Dendritic cell treated with granulocyte-macrophage colony-stimulating factor and Interleukin-4, amounts not matched to agents 40 ng/mL and 50 ng/mL, for 4 days (primary cell): ENCODE results near the gene ABO.
A peak's percentile ranks its signal among the peaks of the same experiment; 100 is the strongest.
"Not testable (repeated sequence)": the region's sequence is repeated elsewhere in the genome, so short reads cannot be mapped to it uniquely, and the experiment has no call there.

Source experiments
- H3K27ac Mint-ChIP-seq: one replicate; pipeline ENCODE4 v1.8.0; 2022; ENCODE audit warnings: mild to moderate bottlenecking, mixed read lengths
- H3K27me3 Mint-ChIP-seq: one replicate; pipeline ENCODE4 v1.8.0; 2022; ENCODE audit warnings: mild to moderate bottlenecking, mixed read lengths
- H3K36me3 Mint-ChIP-seq: one replicate; pipeline ENCODE4 v1.8.0; 2022; ENCODE audit warnings: low read depth, mixed read lengths
- H3K4me1 Mint-ChIP-seq: one replicate; pipeline ENCODE4 v1.8.0; 2022; ENCODE audit warnings: low read depth, mixed read lengths
- H3K4me3 Mint-ChIP-seq: one replicate; pipeline ENCODE4 v1.8.0; 2022; ENCODE audit warnings: mild to moderate bottlenecking, moderate library complexity, mixed read lengths
- H3K9me3 Mint-ChIP-seq: one replicate; pipeline ENCODE4 v1.8.0; 2022; ENCODE audit warnings: mixed read lengths
- intact Hi-C: fragments of 100-400 bp; cut with micrococcal nuclease; formaldehyde crosslinking; loops from one replicate; pipeline ENCODE4 v1.15.0; 2022

ABO gene

DNA sequence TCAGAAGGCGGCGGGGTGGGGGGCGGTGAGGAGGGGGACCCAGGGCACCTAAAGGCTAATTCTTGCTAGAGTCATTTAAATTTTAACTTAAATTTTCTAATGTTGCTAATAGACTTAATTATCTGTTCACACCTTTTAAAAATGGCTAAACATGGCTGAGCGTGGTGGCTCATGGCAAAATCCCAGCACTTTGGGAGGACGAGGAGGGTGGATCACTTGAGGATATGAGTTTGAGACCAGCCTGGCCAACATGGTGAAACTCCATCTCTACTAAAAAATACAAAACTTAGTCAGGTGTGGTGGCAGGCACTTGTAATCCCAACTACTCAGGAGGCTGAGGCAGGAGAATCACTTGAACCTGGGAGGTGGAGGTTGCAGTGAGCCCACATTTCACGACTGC, 23.8 kb downstream of the ABO start:
- H3K27ac Mint-ChIP-seq, intact Hi-C loops, H3K27me3 Mint-ChIP-seq, H3K9me3 Mint-ChIP-seq, H3K36me3 Mint-ChIP-seq, H3K4me3 Mint-ChIP-seq, H3K4me1 Mint-ChIP-seq: not testable (repeated sequence)

DNA sequence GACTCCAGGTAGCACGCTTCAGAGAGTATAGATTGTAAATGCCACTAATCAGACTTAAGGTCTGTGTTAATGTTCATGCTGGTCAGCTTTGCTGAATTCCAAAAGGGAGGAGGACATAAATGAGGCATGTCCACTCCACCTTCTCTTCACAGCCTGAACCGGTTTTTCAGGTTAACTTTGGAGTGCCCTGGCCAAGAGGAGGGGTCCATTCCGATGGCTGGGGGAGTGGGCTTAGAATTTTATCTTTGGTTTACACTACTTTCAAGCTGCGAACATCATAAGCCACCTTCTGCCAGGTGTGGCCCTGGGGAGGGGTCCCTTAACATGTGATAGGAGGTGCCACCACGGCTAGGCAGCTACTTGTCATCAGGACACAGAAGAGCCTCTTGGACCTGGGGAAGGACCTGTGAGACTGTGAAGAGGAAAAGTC, 24.2 kb downstream of the ABO start:
- peaks cover 5% of the 10 kb centered on the region for H3K4me1 Mint-ChIP-seq

DNA sequence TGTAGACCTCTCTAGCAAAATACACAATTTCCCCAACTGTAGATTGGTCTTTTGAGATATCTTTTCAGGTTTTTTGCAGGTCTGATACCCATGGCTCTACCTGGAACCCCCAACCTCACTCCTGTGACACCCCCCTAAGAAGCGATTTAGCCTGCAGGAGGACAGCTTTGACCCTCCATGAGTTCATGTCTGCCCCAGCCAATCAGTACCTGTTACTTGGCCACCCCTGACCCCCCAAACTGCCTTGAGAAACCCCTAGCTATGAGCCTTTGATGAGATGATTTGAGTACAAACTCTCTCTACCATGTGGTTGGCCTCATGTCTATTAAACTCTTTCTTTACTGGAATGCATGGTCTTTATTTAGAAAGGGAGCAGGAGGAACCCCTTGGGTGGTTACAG, 25.7 kb downstream of the ABO start:
- peaks cover 4% of the 10 kb centered on the region for H3K27me3 Mint-ChIP-seq
- peaks cover 5% of the 10 kb centered on the region for H3K4me1 Mint-ChIP-seq
- no peak overlapping the region for H3K27ac Mint-ChIP-seq
- H3K9me3 Mint-ChIP-seq, result no peaks in the 10 kb centered on the region
- no peaks in the 10 kb centered on the region for H3K36me3 Mint-ChIP-seq
- no peak overlapping the region for H3K4me3 Mint-ChIP-seq
- intact Hi-C loops, result no loop called here

More for the DNA sequence above, 24.2 kb downstream of the ABO start:
- H3K36me3 Mint-ChIP-seq, result no peaks in the 10 kb centered on the region
- no peaks in the 10 kb centered on the region for H3K9me3 Mint-ChIP-seq
- H3K4me3 Mint-ChIP-seq, result no peak overlapping the region
- H3K27me3 Mint-ChIP-seq, result peaks cover 4% of the 10 kb centered on the region
- no peak overlapping the region for H3K27ac Mint-ChIP-seq
- intact Hi-C loops, result no loop called here

DNA sequence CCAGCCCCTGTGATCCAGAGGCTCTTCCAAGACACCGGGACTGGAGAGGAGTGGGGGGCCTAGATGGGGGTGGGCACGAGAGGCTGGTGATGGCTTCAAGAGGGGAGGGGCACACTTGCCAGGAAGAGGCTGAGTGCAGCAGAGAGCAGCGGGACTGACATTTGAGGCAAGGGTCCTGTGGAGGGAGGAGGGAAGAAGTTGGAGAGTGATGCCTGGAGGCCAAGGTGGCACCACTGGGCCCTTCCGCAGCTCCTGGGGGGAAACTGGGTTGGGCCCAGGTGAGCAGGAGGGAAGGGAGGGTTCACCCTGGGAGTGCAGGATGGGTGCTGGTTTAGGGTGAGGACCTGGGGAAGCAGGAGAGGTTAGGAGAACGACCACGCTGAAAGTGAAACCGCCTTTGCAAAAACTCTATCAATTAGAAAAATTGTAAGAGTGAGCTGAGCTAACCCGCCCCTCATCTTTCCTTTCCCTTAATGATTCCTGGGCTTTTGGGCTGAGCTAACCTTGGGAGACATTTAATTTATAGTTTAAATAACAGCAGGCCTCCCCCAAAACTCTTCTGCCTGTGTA, 26.2 kb downstream of the ABO start:
- Mint-ChIP-seq H3K4me1 (peaks cover 5% of the 10 kb centered on the region), H3K4me3 (no peak overlapping the region), H3K36me3 (no peaks in the 10 kb centered on the region), H3K27ac (no peak overlapping the region), H3K27me3 (peaks cover 4% of the 10 kb centered on the region), H3K9me3 (no peaks in the 10 kb centered on the region)
- intact Hi-C loops, result no loop called here

DNA sequence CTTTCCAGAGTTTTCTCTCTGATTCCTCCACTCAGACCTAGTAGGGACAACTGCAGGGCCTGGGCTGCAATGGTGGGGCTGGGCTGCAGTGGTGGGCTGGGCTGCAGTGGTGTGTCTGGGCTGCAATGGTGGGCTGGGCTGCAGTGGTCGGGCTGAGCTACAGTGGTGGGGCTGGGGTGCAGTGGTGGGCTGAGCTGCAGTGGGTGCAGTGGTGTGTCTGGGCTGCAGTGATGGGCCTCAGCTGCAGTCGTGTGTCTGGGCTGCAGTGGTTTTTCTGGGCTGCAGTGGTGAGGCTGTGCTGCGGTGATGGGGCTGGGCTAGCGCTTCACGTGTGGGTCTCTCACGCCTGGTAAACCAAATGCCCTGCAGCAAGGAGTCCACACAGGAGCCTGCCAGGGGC, 27.4 kb downstream of the ABO start:
- peaks cover 4% of the 10 kb centered on the region for H3K27me3 Mint-ChIP-seq
- no peak overlapping the region for H3K27ac Mint-ChIP-seq
- H3K4me3 Mint-ChIP-seq, result no peak overlapping the region
- intact Hi-C loops, result no loop called here
- H3K4me1 Mint-ChIP-seq, result peaks cover 5% of the 10 kb centered on the region
- no peaks in the 10 kb centered on the region for H3K36me3 Mint-ChIP-seq
- no peaks in the 10 kb centered on the region for H3K9me3 Mint-ChIP-seq

DNA sequence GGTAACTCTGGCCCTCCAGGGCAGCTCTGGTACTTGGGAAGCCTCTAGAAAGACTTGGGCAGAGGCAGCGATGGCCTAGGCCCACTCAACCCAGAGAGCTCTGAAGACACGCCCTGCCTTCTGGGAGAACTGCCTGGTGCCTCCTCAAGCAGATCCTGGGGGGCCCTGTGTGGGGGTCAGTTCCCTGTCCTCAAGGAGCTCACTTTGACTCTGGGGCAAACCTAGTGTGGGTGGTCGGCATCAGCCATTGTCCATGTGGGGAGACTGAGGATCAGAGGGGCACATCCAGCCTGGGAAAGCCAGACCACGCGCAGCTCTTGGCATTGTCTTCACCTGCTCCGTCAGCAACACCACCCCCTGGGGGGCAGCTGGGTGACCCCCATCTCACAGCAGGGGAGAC, 28.0 kb downstream of the ABO start:
- H3K36me3 Mint-ChIP-seq, result no peaks in the 10 kb centered on the region
- H3K27me3 Mint-ChIP-seq, result peaks cover 4% of the 10 kb centered on the region
- H3K4me1 Mint-ChIP-seq, result peaks cover 5% of the 10 kb centered on the region
- intact Hi-C loops, result no loop called here
- no peak overlapping the region for H3K27ac Mint-ChIP-seq
- H3K9me3 Mint-ChIP-seq, result no peaks in the 10 kb centered on the region
- no peak overlapping the region for H3K4me3 Mint-ChIP-seq

DNA sequence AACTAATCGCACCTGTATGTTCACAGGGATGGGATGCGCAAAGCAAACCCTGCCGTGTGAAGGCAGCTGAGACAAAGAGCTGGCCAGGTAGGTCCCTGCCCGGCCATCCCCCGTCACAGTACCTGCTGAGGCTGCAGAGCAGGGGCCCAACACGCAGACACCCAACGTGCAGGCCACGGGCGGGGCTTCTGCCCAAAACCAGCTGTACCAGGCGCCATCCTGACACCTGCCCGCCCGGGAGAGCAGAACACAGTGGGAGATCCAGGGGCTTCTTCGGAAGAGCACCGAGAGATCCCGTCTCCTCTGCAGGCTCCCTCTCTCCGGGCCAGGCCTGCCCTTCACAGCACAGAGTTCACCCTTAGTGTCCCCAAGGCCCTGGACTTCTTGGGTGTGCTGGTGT, 28.4 kb downstream of the ABO start:
- Mint-ChIP-seq H3K27ac (no peak overlapping the region), H3K36me3 (no peaks in the 10 kb centered on the region), H3K4me3 (no peak overlapping the region), H3K27me3 (peaks cover 4% of the 10 kb centered on the region), H3K4me1 (peaks cover 5% of the 10 kb centered on the region), H3K9me3 (no peaks in the 10 kb centered on the region)
- intact Hi-C loops, result no loop called here

DNA sequence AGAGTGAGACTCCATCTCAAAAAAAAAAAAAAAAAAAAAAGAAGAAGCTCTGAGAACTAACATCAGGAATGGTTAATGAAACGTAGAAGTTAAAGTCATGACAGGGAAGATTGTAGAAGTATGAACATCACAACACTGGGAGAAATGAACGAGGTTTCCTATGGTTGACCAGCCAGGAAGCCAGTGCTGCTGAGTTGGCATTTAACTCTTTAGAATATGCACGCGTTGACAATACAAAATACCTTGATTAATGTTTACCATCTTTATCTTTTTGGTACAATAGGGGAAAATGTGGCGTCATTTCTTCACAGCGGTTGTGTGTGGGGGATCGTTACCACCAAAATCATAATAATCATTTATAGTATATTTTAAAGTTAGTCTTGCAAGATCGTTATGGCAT, 32.0 kb downstream of the ABO start:
- H3K27me3 Mint-ChIP-seq, result peaks cover 19% of the 10 kb centered on the region
- H3K4me3 Mint-ChIP-seq, result no peak overlapping the region
- H3K36me3 Mint-ChIP-seq, result no peaks in the 10 kb centered on the region
- intact Hi-C loops, result no loop called here
- H3K9me3 Mint-ChIP-seq, result no peaks in the 10 kb centered on the region
- peaks cover 17% of the 10 kb centered on the region for H3K4me1 Mint-ChIP-seq
- H3K27ac Mint-ChIP-seq, result no peak overlapping the region

DNA sequence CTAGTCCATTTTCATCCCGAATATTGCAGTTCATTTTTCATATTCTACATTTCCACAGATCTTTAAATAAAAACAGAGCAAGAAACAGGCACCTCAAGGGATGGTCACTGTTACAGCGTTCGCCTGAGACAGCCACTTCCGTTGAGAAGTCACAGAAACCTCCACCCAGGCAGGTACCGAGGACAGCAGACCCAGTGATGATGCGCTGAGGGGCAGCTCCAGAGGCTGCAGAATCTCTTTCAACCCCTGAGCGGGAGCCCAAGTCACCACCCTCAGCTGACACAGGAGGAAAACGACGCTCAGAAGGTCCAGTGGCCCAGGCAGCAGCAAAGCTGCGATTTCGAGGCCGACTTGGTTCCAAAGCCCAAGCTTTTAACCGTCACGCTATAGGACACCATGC, 32.8 kb downstream of the ABO start:
- intact Hi-C loops, result no loop called here
- H3K4me3 Mint-ChIP-seq, result no peak overlapping the region
- peaks cover 24% of the 10 kb centered on the region for H3K27me3 Mint-ChIP-seq

DNA sequence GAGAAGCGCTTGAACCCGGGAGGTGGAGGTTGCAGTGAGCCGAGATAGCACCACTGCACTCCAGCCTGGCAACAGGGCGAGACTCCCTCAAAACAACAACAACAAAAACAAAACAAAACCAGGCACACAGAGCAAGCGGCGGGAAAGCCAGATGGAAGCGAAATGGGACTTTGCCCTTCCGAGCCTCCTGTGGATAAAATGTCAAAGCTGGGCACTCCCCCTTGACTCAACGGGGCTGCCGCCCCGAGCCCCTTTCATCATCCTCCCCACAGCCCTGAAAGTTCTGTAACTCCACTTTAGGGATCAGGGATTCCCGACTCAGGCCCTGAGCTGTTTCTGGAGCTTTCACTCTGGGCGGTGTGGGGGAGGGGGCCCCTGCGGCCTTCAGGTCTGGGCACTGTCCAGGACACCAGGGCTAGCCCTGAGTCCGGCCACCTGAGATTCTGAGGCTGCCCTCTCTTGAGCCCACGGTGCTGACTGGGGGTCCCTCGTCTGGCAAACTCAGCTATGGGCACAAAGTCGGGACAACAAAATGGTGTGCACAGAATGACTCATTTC, 35.4 kb downstream of the ABO start:
- Mint-ChIP-seq H3K4me1 (peaks cover 17% of the 10 kb centered on the region), H3K36me3 (no peaks in the 10 kb centered on the region), H3K27me3 (peaks cover 29% of the 10 kb centered on the region), H3K27ac (no peak overlapping the region), H3K9me3 (no peaks in the 10 kb centered on the region), H3K4me3 (peak overlapping the region; percentile 65)
- intact Hi-C loops, result no loop called here

More for the DNA sequence above, 32.8 kb downstream of the ABO start:
- H3K27ac Mint-ChIP-seq, result no peak overlapping the region
- H3K9me3 Mint-ChIP-seq, result no peaks in the 10 kb centered on the region
- H3K4me1 Mint-ChIP-seq, result peaks cover 17% of the 10 kb centered on the region
- no peaks in the 10 kb centered on the region for H3K36me3 Mint-ChIP-seq

DNA sequence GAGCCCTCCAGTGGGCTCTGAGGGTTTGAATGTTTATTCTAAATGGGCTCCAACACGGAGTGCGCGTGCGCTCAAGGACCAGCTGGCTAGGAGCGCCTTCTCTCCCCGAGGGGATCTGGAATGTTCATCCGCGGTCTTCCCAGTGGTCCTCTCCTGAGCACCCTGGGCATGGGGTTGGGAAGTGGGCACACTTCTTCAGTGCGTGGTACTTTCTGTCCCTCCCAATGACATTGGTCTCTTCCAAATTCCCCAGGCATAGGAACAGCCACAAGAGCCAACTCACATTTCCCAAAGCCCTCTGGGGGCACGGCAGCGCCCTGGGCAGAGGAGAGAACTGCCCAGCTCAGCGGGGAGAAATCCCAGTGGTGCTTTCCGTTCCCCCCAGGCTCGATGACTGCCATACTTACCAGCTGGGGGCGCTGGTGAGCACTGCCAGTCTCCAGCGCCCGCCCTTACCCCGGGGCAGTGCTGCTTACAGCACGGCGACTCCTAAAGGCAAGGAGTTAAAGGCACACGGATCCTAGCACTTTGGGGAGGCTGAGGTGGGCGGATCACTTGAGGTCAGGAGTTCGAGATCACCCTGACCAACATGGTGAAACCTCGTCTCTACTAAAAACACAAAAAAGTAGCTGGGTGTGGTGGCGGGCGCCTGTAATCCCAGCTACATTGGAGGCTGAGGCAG, 36.0 kb downstream of the ABO start:
- Mint-ChIP-seq H3K27me3 (peaks cover 29% of the 10 kb centered on the region), H3K36me3 (no peaks in the 10 kb centered on the region), H3K9me3 (no peaks in the 10 kb centered on the region), H3K4me3 (peak overlapping the region; percentile 65), H3K27ac (no peak overlapping the region), H3K4me1 (peaks cover 17% of the 10 kb centered on the region)
- intact Hi-C loops, result no loop called here

DNA sequence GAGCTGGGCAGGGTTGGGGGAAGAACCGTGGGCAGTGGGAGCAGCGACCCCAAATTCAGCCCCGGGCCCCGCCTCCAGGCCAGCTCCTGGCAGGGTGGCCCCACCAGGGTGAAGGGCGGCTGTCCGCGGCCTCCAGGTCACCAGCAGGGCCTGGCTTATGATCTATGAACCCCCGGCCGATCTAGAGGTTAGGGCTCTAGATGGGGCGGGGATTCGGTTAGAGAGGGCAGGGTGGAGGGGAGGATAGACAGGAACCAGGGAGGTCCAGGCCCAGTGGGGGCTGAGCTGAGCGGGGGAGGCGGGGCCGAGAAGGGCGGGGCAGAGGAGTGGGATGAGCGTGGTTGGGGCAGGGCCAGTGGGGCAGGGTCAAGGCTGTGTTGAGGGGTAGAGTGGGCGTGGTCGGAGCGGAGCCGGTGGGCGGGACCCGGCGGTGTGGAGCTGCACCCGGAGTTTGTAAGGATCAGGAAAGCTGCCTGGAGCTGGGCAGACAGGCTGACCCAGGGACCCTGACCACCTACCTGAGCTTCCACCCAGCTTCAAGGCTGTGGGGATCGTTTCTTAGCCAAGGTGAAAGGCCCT, 36.6 kb downstream of the ABO start:
- Mint-ChIP-seq H3K4me3 (peak overlapping the region; percentile 65), H3K27me3 (peaks cover 29% of the 10 kb centered on the region), H3K27ac (no peak overlapping the region), H3K9me3 (no peaks in the 10 kb centered on the region), H3K4me1 (peaks cover 17% of the 10 kb centered on the region), H3K36me3 (no peaks in the 10 kb centered on the region)
- intact Hi-C loops, result no loop called here

DNA sequence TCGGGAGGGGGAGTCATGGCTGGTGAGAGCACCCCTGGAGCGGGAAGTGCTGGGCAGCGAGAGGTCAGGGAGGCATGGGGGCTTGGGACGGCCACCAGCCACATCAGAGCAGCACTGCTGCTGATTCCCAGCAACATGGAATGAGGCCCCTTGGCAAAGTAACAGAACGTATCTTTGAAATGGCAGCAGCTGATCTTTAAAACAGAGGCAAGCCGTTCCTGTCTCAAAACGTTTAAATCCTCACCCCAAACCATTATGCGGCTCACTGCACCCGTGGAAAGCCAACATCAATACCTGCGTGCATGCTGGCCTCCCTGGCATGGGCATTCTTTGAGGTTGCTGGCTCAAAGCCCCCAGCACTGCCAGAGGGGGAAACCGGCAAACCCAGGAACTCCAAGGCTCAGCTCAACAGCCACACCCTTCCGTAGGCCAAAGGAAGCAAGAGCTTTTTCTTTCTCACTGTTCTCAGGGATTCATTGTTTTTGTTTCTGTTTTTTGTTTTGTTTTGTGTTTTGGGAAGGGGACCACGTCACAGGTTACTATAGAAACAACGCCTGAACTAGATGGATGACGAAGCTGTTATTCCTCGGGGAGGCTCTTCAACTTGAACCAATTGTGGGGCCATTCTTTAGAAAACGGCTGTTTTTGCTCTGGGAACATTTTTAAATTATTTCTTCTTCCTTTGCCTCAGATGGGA, 37.8 kb downstream of the ABO start:
- no peak overlapping the region for H3K27ac Mint-ChIP-seq
- no peaks in the 10 kb centered on the region for H3K36me3 Mint-ChIP-seq
- H3K9me3 Mint-ChIP-seq, result no peaks in the 10 kb centered on the region
- intact Hi-C loops, result no loop called here
- H3K4me3 Mint-ChIP-seq, result no peak overlapping the region
- peaks cover 17% of the 10 kb centered on the region for H3K4me1 Mint-ChIP-seq
- peaks cover 29% of the 10 kb centered on the region for H3K27me3 Mint-ChIP-seq
